OCI-LY1 (cell line): Measurements from ENCODE around the gene HUS1B.

Experiments
- H2AFZ ChIP-seq: fragments of 200-600 bp; sonication (generic), shearing (Covaris generic); 2 replicates; pipeline ENCODE4 v1.6.0; 2014; ENCODE audit warnings: antibody characterized with exemption, mild to moderate bottlenecking, low read length
- H3F3A ChIP-seq: fragments of 200-600 bp; sonication (generic), shearing (Covaris generic); 2 replicates; pipeline ENCODE4 v1.6.0; 2014; ENCODE audit warnings: mild to moderate bottlenecking, antibody characterized with exemption, low read length, moderate library complexity; ENCODE audit not compliant: insufficient read depth
- H3K27ac ChIP-seq: fragments of 200-600 bp; sonication (generic); 2 replicates; pipeline ENCODE4 v1.5.1; 2014; ENCODE audit warnings: low read length, mixed run types, mild to moderate bottlenecking, low read depth; ENCODE audit not compliant: poor library complexity, severe bottlenecking
- H3K27me3 ChIP-seq: fragments of 200-600 bp; sonication (generic); 2 replicates; pipeline ENCODE4 v1.6.0; 2014; ENCODE audit warnings: antibody characterized with exemption, mild to moderate bottlenecking, low read length, moderate library complexity; ENCODE audit not compliant: insufficient read depth
- H3K36me3 ChIP-seq: fragments of 200-600 bp; sonication (generic); 2 replicates; pipeline ENCODE4 v1.6.1; 2014; ENCODE audit warnings: mild to moderate bottlenecking, antibody characterized with exemption, low read length, moderate library complexity, mixed read lengths; ENCODE audit not compliant: insufficient read depth
- H3K4me1 ChIP-seq: fragments of 200-600 bp; sonication (generic); 2 replicates; pipeline ENCODE4 v1.5.1; 2014; ENCODE audit warnings: mild to moderate bottlenecking, low read length, moderate library complexity; ENCODE audit not compliant: insufficient read depth, severe bottlenecking
- H3K4me2 ChIP-seq: fragments of 200-600 bp; sonication (generic), shearing (Covaris generic); 2 replicates; pipeline ENCODE4 v1.6.1; 2014; ENCODE audit warnings: low read length
- H3K4me3 ChIP-seq: fragments of 200-600 bp; sonication (generic); 2 replicates; pipeline ENCODE4 v1.5.1; 2014; ENCODE audit warnings: low read length, low read depth, mild to moderate bottlenecking, mixed read lengths; ENCODE audit not compliant: poor library complexity, severe bottlenecking
- H3K79me2 ChIP-seq: fragments of 200-600 bp; shearing (Covaris generic); 2 replicates; pipeline ENCODE4 v1.6.1; 2016; ENCODE audit warnings: mixed run types, low read length, mixed read lengths; ENCODE audit not compliant: insufficient read depth
- H3K9ac ChIP-seq: fragments of 200-600 bp; sonication (generic), shearing (Covaris generic); 2 replicates; pipeline ENCODE4 v1.6.1; 2014; ENCODE audit warnings: mild to moderate bottlenecking, low read length, mixed read lengths
- H3K9me2 ChIP-seq: fragments of 200-600 bp; sonication (generic), shearing (Covaris generic); 2 replicates; pipeline ENCODE4 v1.6.1; 2014; ENCODE audit warnings: low read depth, mild to moderate bottlenecking, low read length, mixed read lengths
- H3K9me3 ChIP-seq: fragments of 200-600 bp; shearing (Covaris generic); 2 replicates; pipeline ENCODE4 v1.6.1; 2014; ENCODE audit warnings: low read length, mixed read lengths
- H4K20me1 ChIP-seq: fragments of 200-600 bp; sonication (generic), shearing (Covaris generic); 2 replicates; pipeline ENCODE4 v1.6.0; 2016; ENCODE audit warnings: mild to moderate bottlenecking, low read length; ENCODE audit not compliant: insufficient read depth
- CTCF ChIP-seq: fragments of 200-600 bp; sonication (generic), shearing (Covaris generic); IDR thresholded peaks from 2 replicates; pipeline ENCODE4 v1.5.1; 2017; ENCODE audit warnings: mild to moderate bottlenecking, antibody characterized with exemption, low read length, moderate library complexity, mixed read lengths
- EZH2 ChIP-seq: fragments of 200-600 bp; sonication (generic), shearing (Covaris generic); IDR thresholded peaks from 2 replicates; pipeline ENCODE4 v1.8.0; 2017; ENCODE audit warnings: borderline replicate concordance, mixed run types, mild to moderate bottlenecking, antibody characterized with exemption, low read length, moderate library complexity, mixed read lengths

Gene HUS1B

GRCh38 chr6:633611-634010 lies 23.3 kb downstream of the HUS1B start:
- H3K4me2 ChIP-seq = no peak overlapping the region
- H3K4me1 ChIP-seq = peaks cover 5% of the 10 kb centered on the region
- H3K9ac ChIP-seq = no peak overlapping the region
- H3K4me3 ChIP-seq = no peak overlapping the region
- no peaks in the 10 kb centered on the region for H3K9me2 ChIP-seq
- 0 out of 2 replicates have a peak, but pooled peaks cover 7% of the 10 kb centered on the region for H3K36me3 ChIP-seq
- no peaks in the 10 kb centered on the region for H4K20me1 ChIP-seq
- no peaks in the 10 kb centered on the region for H3K27me3 ChIP-seq
- H3F3A ChIP-seq = no peaks in the 10 kb centered on the region
- no peak overlapping the region for H2AFZ ChIP-seq
- no peak for TF ChIP-seq CTCF
- TF ChIP-seq EZH2 = no peak
- H3K9me3 ChIP-seq = no peaks in the 10 kb centered on the region
- no peak overlapping the region for H3K27ac ChIP-seq
- no peaks in the 10 kb centered on the region for H3K79me2 ChIP-seq

DNA sequence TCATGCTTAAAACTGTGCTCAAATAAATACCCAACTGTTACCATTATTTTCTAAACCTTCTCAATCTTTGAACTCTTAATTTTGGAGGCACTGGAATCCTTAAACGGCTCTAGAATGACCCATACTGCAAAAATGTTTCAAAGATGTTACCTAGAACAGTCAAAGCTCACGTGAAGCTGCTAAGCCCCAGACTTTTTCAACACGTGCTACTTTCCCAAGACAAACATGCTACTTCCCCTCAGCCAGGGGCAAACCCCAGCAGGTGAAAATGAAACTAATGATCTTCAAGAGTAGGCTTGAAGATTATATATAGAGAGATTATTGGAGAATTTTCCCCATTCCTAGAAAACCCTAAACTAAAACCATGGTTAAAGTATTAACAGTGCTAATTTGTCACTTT lies 28.1 kb downstream of the HUS1B start:
- Histone ChIP-seq H3F3A (no peaks in the 10 kb centered on the region), H3K79me2 (no peaks in the 10 kb centered on the region), H3K4me3 (no peak overlapping the region), H3K27me3 (no peaks in the 10 kb centered on the region), H3K27ac (no peak overlapping the region), H3K4me1 (peaks cover 11% of the 10 kb centered on the region), H3K4me2 (no peak overlapping the region), H4K20me1 (no peaks in the 10 kb centered on the region), H3K9me3 (no peaks in the 10 kb centered on the region), H2AFZ (no peak overlapping the region), H3K9me2 (no peaks in the 10 kb centered on the region), H3K36me3 (0 out of 2 replicates have a peak, but pooled peaks cover 7% of the 10 kb centered on the region), H3K9ac (no peak overlapping the region)
- TF ChIP-seq CTCF (no peak), EZH2 (no peak)

- Histone ChIP-seq H2AFZ (no peak overlapping the region), H3K9me2 (no peaks in the 10 kb centered on the region), H3K4me2 (no peak overlapping the region), H3K9ac (no peak overlapping the region), H3K36me3 (no peaks in the 10 kb centered on the region), H3K9me3 (no peaks in the 10 kb centered on the region), H3F3A (no peaks in the 10 kb centered on the region), H3K27ac (no peak overlapping the region), H4K20me1 (no peaks in the 10 kb centered on the region), H3K79me2 (no peaks in the 10 kb centered on the region), H3K4me1 (peaks cover 11% of the 10 kb centered on the region), H3K27me3 (no peaks in the 10 kb centered on the region), H3K4me3 (no peak overlapping the region)
- TF ChIP-seq CTCF = no peak
- TF ChIP-seq EZH2 = no peak
These were observed 30.7 kb downstream of the HUS1B start for GRCh38 chr6:626236-626635.
